ENCODE results near the gene DCDC2C. TPM values are rescaled to one million over a fixed set of nuclear protein-coding genes. Genes with fewer than 3 reads are reported as not detected.

Gene DCDC2C
- polyA plus RNA-seq, 3 donors, result not detected

DNA sequence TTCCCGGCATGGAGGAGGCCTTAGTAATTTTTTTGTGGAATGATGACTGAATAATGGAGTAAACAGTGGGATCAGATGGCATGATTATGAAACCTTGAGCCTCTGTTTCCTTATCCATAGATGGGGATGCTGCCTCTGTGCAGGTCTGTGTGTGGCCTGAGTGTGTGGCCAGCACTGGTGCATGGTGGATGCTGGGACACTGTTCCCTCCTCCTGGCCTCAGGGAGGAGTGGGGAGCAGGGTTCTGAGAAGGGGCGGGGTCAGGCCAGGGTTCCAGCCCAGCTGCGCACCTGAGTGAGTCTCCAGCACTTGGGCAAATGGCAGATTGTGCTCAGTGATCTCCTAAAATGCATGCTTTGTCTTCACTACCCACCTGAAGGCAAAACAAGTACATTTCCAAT, 66.4 kb downstream of the DCDC2C start:
- peaks cover 0 to under 1% (median 0%) of the 10 kb centered on the region in 7 donors for H3K9me3 Mint-ChIP-seq
- no peaks in the 10 kb centered on the region for H4K20me1 ChIP-seq (ENCODE audit: insufficient read depth, low read length)
- H3K27ac ChIP-seq (ENCODE audit: low read depth in 1 of 2, low read length in 2 of 2), result no peak overlapping the region
- no peaks in the 10 kb centered on the region for H3K4me1 ChIP-seq (ENCODE audit: control insufficient read depth in 1 of 2, insufficient read depth in 2 of 2, low read length in 2 of 2)
- H3K4me2 ChIP-seq (replicated peaks; ENCODE audit: extremely low read depth, low read length, poor library complexity, severe bottlenecking), result no peak overlapping the region
- H3K4me3 Mint-ChIP-seq, result no peak overlapping the region
- no peaks in the 10 kb centered on the region for H3K36me3 Mint-ChIP-seq
- H3K9ac ChIP-seq (ENCODE audit: insufficient read depth, low read length, poor library complexity, severe bottlenecking), result no peak overlapping the region
- no peak for DNase-seq
- H3K79me2 ChIP-seq (ENCODE audit: insufficient read depth, low read length), result no peaks in the 10 kb centered on the region
- no peaks in the 10 kb centered on the region for H3K4me1 Mint-ChIP-seq
- no peaks in the 10 kb centered on the region for H3K9me3 ChIP-seq (replicated peaks in 1 of 2; ENCODE audit: control insufficient read depth in 1 of 2, insufficient read depth in 1 of 2, low read length in 2 of 2)
- no peak overlapping the region for H3K4me3 ChIP-seq (replicated peaks in 1 of 3; ENCODE audit: low read depth in 2 of 3, low read length in 3 of 3)
- no peaks in the 10 kb centered on the region for H3K27me3 ChIP-seq (ENCODE audit: control insufficient read depth in 2 of 2, insufficient read depth in 2 of 2, low read length in 2 of 2)
- intact Hi-C loops (cut with micrococcal nuclease), result no loop called here
- H2AFZ ChIP-seq (ENCODE audit: insufficient read depth, low read depth, low read length, poor library complexity, severe bottlenecking), result no peak overlapping the region
- peaks cover 0 to 9% (median 4%) of the 10 kb centered on the region in 3 donors for H3K27me3 Mint-ChIP-seq (ENCODE audit: low read depth in 3 of 3)
- TF ChIP-seq CTCF (IDR thresholded peaks at IDR 0.05), result no peak
- H3K36me3 ChIP-seq (replicated peaks in 1 of 2; ENCODE audit: control insufficient read depth in 1 of 2, insufficient read depth in 2 of 2, low read length in 2 of 2), result no peaks in the 10 kb centered on the region
- H3K27ac Mint-ChIP-seq, result no peak overlapping the region
- no CpG with 5 or more reads among the region's 3 CpGs for WGBS (ENCODE audit: insufficient coverage)

DNA sequence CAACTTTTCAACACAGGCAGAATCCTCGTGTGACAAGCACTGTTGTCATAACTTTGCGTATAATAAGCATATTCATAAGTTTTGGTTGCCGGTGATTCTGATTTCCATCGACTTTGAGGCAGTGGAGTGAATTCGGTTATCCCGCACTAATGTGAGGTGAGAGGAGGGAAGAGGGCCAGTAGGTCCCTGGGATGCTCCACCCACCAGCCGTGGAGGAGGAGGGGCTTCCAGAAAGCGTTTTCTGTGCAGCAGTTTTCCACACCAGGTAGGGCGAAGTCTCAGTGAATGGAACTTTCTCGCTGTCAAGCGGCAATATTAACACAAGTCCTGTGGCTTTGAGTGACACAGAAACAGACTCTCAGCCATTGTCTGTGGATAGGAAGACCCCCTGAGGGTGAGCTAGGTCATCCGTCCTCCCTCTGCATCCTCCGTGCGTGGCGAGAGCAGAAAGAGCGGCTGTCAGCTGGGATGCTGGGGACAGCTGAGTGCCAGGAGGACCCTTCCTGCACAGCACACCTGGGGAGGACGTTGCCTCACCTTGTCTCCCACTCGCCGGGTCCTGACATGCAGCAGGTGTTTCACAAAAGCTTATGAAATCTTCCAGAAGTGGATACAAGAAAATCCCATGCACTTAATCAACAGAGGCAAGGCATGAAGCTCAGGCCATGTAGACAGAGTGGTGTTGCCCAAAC, 67.5 kb downstream of the DCDC2C start:
- Mint-ChIP-seq H3K9me3 (peaks cover 0 to 1% (median 0%) of the 10 kb centered on the region in 7 donors), H3K4me1 (no peaks in the 10 kb centered on the region), H3K27ac (no peak overlapping the region), H3K36me3 (no peaks in the 10 kb centered on the region), H3K4me3 (no peak overlapping the region), H3K27me3 (ENCODE audit: low read depth in 3 of 3) (peaks cover 0 to 9% (median 2%) of the 10 kb centered on the region in 3 donors)
- Histone ChIP-seq H3K36me3 (replicated peaks in 1 of 2; ENCODE audit: control insufficient read depth in 1 of 2, insufficient read depth in 2 of 2, low read length in 2 of 2) (no peaks in the 10 kb centered on the region), H3K79me2 (ENCODE audit: insufficient read depth, low read length) (no peaks in the 10 kb centered on the region), H3K4me2 (replicated peaks; ENCODE audit: extremely low read depth, low read length, poor library complexity, severe bottlenecking) (no peak overlapping the region), H3K4me3 (replicated peaks in 1 of 3; ENCODE audit: low read depth in 2 of 3, low read length in 3 of 3) (no peak overlapping the region), H3K9me3 (replicated peaks in 1 of 2; ENCODE audit: control insufficient read depth in 1 of 2, insufficient read depth in 1 of 2, low read length in 2 of 2) (no peaks in the 10 kb centered on the region), H2AFZ (ENCODE audit: insufficient read depth, low read depth, low read length, poor library complexity, severe bottlenecking) (no peak overlapping the region), H4K20me1 (ENCODE audit: insufficient read depth, low read length) (no peaks in the 10 kb centered on the region), H3K27ac (ENCODE audit: low read depth in 1 of 2, low read length in 2 of 2) (no peak overlapping the region), H3K27me3 (ENCODE audit: control insufficient read depth in 2 of 2, insufficient read depth in 2 of 2, low read length in 2 of 2) (no peaks in the 10 kb centered on the region), H3K4me1 (ENCODE audit: control insufficient read depth in 1 of 2, insufficient read depth in 2 of 2, low read length in 2 of 2) (no peaks in the 10 kb centered on the region), H3K9ac (ENCODE audit: insufficient read depth, low read length, poor library complexity, severe bottlenecking) (no peak overlapping the region)
- intact Hi-C loops (cut with micrococcal nuclease), result no loop called here
- no peak for DNase-seq
- 94% methylated on average over 16 of the region's 19 CpGs for WGBS (ENCODE audit: insufficient coverage)
- no peak for TF ChIP-seq CTCF (IDR thresholded peaks at IDR 0.05)

Measured in CD14-positive monocyte (primary cell).